Upper lobe of right lung (tissue), 1 donor: ENCODE measurements around the gene CLEC12A. TPM values are rescaled to one million over a fixed set of nuclear protein-coding genes. Genes with fewer than 3 reads are reported as not detected.
"Not testable (repeated sequence)": the region's sequence is repeated elsewhere in the genome, so short reads cannot be mapped to it uniquely, and the experiment has no call there.

Source experiments
- ATAC-seq: fragments of 200-7000 bp; cut with Tn5 transposase; one replicate; pipeline ENCODE4 v1.9.1; 2020; ENCODE audit warnings: mild to moderate bottlenecking, moderate library complexity
- DNase-seq: peaks from one replicate; pipeline ENCODE4 v3.0.0-alpha.2; 2020
- H3K27ac ChIP-seq: fragments of 200-600 bp; one replicate; pipeline ENCODE4 v1.8.0; 2022
- H3K27me3 ChIP-seq: fragments of 200-600 bp; one replicate; pipeline ENCODE4 v1.8.0; 2022; ENCODE audit warnings: mild to moderate bottlenecking
- H3K36me3 ChIP-seq: fragments of 200-600 bp; one replicate; pipeline ENCODE4 v1.8.0; 2022
- H3K4me1 ChIP-seq: fragments of 200-600 bp; one replicate; pipeline ENCODE4 v1.8.0; 2022
- H3K4me3 ChIP-seq: fragments of 200-600 bp; one replicate; pipeline ENCODE4 v1.8.0; 2022; ENCODE audit warnings: mild to moderate bottlenecking
- H3K9me3 ChIP-seq: fragments of 200-600 bp; one replicate; pipeline ENCODE4 v1.8.0; 2022
- intact Hi-C: fragments of 100-400 bp; cut with DNase I; formaldehyde crosslinking; loops from one replicate; pipeline ENCODE4 v1.11.0; 2022
- total RNA-seq: library from RNA; stranded (reverse); fragmentation: NEBNext Ultra II Directional; extraction: Animal tissue kit (Norgen Biotek cat#: 25700); gene quantifications from one replicate; pipeline ENCODE4 v1.2.1, GENCODE V29; 2021
- TF ChIP-seq, protein P1 (sequence below): fragments of 200-600 bp; IDR thresholded peaks from one replicate; pipeline ENCODE4 v1.8.0; 2022; ENCODE audit warnings: antibody characterized with exemption
- donor health status: DM: no; HTN: yes; CAD: no; lungs with severe emphysema.

The CLEC12A gene
- total RNA-seq, 1 donor from 2014 or later, result 43.4 TPM

DNA sequence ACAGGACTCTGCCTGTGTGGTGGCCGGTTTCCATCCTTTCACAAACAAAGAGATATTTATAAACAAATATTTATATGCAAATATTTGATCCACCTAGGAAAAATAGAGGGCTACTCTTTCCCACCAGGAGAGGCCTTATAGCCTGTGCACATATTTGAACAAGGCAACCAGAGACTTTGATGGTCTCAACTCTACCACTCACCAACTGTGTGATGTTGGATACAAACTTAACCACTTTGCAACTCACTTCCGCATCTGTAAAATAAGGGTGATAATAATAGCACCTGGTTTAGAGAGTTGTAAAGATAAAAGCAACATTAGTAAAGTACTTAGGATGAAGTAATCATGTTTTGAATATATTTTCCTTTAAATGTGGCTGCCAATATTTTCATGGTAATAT lies 1.5 kb upstream of the CLEC12A start:
- H3K27ac ChIP-seq, result no peak overlapping the region
- H3K4me3 ChIP-seq, result no peak overlapping the region
- H3K36me3 ChIP-seq, result no peaks in the 10 kb centered on the region
- intact Hi-C loops, result no loop called here
- H3K27me3 ChIP-seq, result no peaks in the 10 kb centered on the region
- DNase-seq (no peak), ATAC-seq (no peak)
- H3K4me1 ChIP-seq, result no peaks in the 10 kb centered on the region
- no peaks in the 10 kb centered on the region for H3K9me3 ChIP-seq
- TF ChIP-seq, protein P1, sequence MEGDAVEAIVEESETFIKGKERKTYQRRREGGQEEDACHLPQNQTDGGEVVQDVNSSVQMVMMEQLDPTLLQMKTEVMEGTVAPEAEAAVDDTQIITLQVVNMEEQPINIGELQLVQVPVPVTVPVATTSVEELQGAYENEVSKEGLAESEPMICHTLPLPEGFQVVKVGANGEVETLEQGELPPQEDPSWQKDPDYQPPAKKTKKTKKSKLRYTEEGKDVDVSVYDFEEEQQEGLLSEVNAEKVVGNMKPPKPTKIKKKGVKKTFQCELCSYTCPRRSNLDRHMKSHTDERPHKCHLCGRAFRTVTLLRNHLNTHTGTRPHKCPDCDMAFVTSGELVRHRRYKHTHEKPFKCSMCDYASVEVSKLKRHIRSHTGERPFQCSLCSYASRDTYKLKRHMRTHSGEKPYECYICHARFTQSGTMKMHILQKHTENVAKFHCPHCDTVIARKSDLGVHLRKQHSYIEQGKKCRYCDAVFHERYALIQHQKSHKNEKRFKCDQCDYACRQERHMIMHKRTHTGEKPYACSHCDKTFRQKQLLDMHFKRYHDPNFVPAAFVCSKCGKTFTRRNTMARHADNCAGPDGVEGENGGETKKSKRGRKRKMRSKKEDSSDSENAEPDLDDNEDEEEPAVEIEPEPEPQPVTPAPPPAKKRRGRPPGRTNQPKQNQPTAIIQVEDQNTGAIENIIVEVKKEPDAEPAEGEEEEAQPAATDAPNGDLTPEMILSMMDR, result no peak

DNA sequence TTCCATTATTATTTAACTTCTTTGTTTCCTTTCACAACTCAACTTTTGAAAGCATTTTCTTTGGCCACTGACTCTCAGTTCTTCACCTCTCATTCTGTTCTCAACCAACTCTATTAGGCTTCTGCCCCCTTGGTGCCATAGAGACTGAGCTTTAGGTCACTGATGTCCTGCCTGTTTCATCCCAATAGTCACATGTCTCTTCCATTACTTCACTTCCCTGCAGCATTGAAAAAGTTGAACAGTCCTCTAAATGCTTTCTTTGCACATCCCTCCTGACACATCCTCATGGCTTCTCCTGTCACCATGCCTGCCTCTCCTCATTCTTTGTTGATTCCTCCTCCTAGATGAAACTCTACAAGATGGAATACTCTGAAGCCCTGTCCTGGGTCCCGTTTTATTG lies 2.7 kb downstream of the CLEC12A start:
- intact Hi-C loops, result no loop called here
- H3K27ac ChIP-seq, result peak overlapping the region; percentile 53
- DNase-seq (no peak), ATAC-seq (peak; percentile 72)
- H3K4me3 ChIP-seq, result peak overlapping the region; percentile 34
- no peaks in the 10 kb centered on the region for H3K9me3 ChIP-seq
- H3K27me3 ChIP-seq, result no peaks in the 10 kb centered on the region
- TF ChIP-seq, protein P1, result no peak
- no peaks in the 10 kb centered on the region for H3K36me3 ChIP-seq
- no peaks in the 10 kb centered on the region for H3K4me1 ChIP-seq

DNA sequence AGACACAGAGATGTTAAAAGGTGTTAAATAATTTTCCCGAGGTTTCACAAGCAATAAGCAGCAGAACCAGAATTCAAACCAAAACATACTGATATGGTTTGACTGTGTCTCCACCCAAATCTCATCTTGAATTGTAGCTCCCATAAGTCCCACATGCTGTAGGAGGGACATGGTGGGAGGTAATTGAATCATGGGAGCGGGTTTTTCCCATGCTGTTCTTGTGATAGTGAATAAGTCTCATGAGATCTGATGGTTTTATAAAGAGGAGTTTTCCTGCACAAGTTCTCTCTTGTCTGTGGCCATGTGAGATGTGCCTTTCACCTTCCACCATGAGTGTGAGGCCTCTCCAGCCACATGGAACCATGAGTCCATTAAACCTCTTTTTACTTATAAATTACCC lies 3.5 kb downstream of the CLEC12A start:
- H3K4me1 ChIP-seq, ATAC-seq, H3K27me3 ChIP-seq, intact Hi-C loops, H3K4me3 ChIP-seq, H3K27ac ChIP-seq, DNase-seq, H3K36me3 ChIP-seq, H3K9me3 ChIP-seq: not testable (repeated sequence)

DNA sequence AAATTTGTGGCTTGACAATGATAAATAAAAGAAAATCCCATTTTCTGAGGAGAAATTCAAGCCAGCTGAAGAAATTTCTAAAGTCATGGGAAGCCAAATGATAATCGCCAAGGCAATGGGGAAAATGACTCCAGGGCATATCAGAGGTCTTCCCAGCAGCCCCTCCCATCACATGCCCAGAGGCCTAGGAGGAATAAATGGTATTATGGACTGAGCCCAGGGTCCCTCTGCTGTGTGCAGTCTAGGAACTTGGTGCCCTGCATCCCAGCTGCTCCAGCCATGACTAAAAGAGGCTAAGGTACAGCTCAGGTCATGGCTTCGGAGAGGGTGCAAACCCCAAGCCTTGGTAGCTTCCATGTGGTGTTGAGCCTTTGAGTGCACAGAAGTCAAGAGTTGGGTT lies 4.4 kb downstream of the CLEC12A start:
- no peaks in the 10 kb centered on the region for H3K4me1 ChIP-seq
- no peak for ATAC-seq
- TF ChIP-seq, protein P1, result no peak
- no peak overlapping the region for H3K27ac ChIP-seq
- H3K36me3 ChIP-seq, result no peaks in the 10 kb centered on the region
- H3K9me3 ChIP-seq, result no peaks in the 10 kb centered on the region
- H3K27me3 ChIP-seq, result no peaks in the 10 kb centered on the region
- intact Hi-C loops, result no loop called here
- no peak for DNase-seq
- no peak overlapping the region for H3K4me3 ChIP-seq

DNA sequence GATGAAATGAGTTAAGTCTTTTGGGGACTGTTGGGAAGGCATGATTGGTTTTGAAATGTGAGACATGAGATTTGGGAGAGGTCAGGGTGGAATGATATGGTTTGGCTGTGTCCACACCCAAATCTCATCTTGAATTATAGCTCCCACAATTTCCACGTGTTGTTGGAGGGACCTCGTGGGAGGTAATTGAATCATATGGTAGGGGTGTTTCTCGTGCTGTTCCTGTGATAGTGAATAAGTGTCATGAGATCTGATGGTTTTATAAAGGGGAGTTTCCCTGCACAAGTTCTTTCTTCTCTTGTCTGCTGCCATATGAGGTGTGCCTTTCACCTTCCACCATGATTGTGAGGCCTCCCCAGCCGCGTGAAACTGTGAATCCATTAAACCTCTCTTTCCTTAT lies 5.4 kb downstream of the CLEC12A start:
- H3K4me3 ChIP-seq, H3K27ac ChIP-seq, ATAC-seq, intact Hi-C loops, H3K9me3 ChIP-seq, H3K36me3 ChIP-seq, H3K27me3 ChIP-seq, H3K4me1 ChIP-seq, DNase-seq: not testable (repeated sequence)

DNA sequence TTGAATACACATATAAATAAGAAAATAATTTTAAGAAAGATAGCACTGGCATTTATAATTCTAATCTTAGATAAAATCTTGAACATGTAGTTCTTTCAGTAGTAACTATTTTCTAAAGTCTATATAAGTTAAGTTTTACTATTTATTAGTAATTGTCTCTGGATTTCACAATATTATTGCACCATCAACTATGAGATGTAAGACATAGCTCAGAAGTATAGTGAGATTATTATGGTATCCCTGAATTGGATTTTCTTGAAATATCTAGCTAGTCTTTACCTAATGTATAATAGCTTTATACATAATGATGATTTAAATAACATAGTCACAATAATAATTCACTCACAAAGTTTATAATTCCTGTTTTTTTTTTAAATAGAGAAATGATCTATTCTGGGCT lies 6.7 kb downstream of the CLEC12A start:
- intact Hi-C loops, result no loop called here
- Histone ChIP-seq H3K27me3 (no peaks in the 10 kb centered on the region), H3K9me3 (no peaks in the 10 kb centered on the region), H3K36me3 (no peaks in the 10 kb centered on the region), H3K4me3 (no peak overlapping the region), H3K27ac (no peak overlapping the region), H3K4me1 (no peaks in the 10 kb centered on the region)
- no peak for DNase-seq
- no peak for ATAC-seq
- TF ChIP-seq, protein P1, result no peak

DNA sequence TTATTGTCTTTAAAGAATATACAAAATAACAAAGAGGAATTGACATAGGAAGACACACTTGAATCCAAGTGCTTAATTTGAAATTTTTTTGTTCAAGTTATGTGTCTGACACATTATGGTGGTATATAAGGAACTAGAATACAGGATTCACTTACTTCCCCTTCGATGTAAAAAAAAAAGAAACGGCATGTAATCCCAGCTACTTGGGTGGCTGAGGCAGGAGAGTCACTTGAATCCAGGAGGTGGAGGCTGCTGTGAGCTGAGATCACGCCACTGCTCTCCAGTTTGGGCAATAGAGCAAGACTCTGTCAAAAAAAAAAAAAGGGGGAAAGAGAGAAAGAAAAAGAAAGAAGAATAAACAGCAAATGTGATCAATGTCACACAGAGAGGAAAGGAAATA lies 8.9 kb downstream of the CLEC12A start:
- Histone ChIP-seq H3K27ac (no peak overlapping the region), H3K27me3 (no peaks in the 10 kb centered on the region), H3K9me3 (no peaks in the 10 kb centered on the region), H3K36me3 (no peaks in the 10 kb centered on the region), H3K4me3 (no peak overlapping the region), H3K4me1 (no peaks in the 10 kb centered on the region)
- DNase-seq (no peak), ATAC-seq (no peak)
- intact Hi-C loops, result no loop called here
- TF ChIP-seq, protein P1, result no peak
